Coronary artery (tissue), 2 donors: Measurements from ENCODE around the gene TDRD12.

ENCODE experiments used
- DNase-seq: peaks from one replicate; pipeline ENCODE4 v3.0.0-alpha.2; 2017; ENCODE audit warnings: low spot score
- H3K27ac ChIP-seq, 2 donors: fragments of 200-600 bp; sonication (generic); one replicate each; pipeline ENCODE4 v1.5.1; 2016 to 2019
- H3K4me3 ChIP-seq: fragments of 200-600 bp; sonication (generic); 2 replicates; pipeline ENCODE4 v1.5.1; 2016; ENCODE audit warnings: mild to moderate bottlenecking, moderate library complexity
- TF ChIP-seq, protein P1 (sequence below): fragments of 200-600 bp; sonication (generic); IDR thresholded peaks from one replicate; pipeline ENCODE4 v1.5.1; 2019; ENCODE audit warnings: antibody characterized with exemption

TDRD12 gene

DNA sequence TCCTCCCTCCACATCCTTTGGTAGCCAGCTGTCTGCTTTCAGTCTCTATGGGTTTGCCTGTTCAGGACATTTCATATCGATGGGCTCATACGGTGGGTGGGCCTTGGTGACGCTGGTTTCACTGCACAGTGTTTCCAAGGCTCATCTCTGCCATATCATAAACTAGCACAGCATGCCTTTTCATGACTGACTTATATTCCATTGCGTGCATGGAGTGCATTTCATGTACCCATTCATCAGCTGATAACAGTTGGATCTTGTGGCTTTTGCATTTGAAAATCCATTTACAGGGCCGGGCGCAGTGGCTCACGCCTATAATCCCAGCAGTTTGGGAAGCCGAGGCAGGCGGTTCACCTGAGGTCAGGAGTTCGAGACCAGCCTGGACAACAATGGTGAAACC lies 69.9 kb downstream of the TDRD12 start:
- Histone ChIP-seq H3K4me3 (no peak overlapping the region), H3K27ac (no peak overlapping the region)
- DNase-seq = no peak
- TF ChIP-seq, protein P1, sequence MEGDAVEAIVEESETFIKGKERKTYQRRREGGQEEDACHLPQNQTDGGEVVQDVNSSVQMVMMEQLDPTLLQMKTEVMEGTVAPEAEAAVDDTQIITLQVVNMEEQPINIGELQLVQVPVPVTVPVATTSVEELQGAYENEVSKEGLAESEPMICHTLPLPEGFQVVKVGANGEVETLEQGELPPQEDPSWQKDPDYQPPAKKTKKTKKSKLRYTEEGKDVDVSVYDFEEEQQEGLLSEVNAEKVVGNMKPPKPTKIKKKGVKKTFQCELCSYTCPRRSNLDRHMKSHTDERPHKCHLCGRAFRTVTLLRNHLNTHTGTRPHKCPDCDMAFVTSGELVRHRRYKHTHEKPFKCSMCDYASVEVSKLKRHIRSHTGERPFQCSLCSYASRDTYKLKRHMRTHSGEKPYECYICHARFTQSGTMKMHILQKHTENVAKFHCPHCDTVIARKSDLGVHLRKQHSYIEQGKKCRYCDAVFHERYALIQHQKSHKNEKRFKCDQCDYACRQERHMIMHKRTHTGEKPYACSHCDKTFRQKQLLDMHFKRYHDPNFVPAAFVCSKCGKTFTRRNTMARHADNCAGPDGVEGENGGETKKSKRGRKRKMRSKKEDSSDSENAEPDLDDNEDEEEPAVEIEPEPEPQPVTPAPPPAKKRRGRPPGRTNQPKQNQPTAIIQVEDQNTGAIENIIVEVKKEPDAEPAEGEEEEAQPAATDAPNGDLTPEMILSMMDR = no peak

DNA sequence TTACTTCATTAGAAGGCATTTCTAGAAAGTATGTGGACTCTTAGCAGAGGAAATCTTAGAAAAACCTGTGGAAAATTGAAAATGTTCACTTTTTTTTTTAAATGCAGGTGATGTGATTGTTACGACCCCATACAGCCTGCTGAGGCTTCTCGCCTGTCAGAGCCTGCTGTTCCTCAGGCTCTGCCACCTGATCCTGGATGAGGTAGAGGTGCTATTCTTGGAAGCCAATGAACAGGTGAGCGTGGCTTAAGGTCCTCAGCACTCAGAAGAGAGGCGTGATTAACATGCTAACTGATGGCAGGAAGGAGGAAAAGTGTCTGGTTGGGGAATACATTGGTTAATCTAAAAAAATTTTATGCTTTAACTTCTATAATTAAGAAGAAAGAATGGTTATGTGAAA lies 78.6 kb downstream of the TDRD12 start:
- no peak overlapping the region for H3K4me3 ChIP-seq
- H3K27ac ChIP-seq = no peak overlapping the region
- DNase-seq = no peak
- TF ChIP-seq, protein P1 = no peak

DNA sequence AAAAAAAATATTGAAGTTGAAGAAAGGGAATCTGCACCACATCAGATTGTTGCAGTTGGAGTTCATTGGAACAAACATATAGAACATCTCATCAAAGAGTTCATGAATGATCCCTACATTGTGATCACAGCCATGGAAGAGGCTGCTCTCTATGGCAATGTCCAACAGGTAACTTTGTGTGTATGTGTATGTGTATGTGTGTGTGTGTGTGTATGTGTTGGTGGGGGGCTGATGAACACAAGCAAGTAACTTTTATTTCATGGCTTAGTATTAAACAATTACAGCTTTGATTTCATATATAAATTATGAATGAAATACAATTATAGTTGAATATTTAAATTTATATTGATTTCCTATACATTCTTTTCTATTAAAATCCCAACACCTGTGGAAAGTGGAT lies 80.6 kb downstream of the TDRD12 start:
- Histone ChIP-seq H3K4me3 (no peak overlapping the region), H3K27ac (no peak overlapping the region)
- DNase-seq = no peak
- TF ChIP-seq, protein P1 = no peak

DNA sequence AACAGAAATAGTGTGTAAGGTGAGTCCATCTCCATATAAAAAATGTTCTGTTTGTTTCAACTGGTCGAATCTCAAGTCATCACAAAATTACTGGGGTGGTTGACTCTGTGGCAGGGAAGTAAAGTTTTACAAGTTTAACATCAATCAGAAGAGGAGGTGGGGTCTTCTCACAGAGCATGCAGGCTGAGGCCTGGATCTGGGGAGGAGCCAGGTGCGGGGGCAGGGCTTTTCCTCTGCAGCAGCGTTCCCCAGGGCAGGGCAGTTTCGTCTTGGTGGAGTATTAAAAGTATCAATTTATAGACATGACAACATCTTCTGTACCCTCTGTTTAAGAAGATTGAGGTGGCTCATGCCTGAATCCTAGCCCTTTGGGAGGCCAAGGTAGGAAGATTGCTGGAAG lies 81.2 kb downstream of the TDRD12 start:
- peak; percentile 16 for DNase-seq
- TF ChIP-seq, protein P1 = no peak
- Histone ChIP-seq H3K27ac (no peak overlapping the region), H3K4me3 (no peak overlapping the region)

DNA sequence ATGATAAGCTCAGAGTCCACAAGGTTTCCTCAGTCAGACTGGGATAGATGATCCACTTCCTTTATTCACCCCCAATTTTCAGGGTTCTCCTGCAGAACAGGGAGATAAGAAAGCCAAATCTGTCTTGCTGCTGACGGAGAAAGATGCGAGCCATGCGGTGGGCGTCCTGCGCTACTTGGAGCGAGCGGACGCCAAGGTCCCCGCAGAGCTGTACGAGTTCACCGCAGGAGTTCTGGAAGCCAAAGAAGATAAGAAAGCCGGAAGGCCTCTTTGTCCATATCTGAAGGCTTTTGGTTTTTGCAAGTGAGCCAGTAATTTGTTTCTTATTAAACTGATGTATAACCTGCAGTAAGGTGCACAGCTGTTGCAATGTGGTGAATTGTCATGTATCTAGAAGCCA lies 83.3 kb downstream of the TDRD12 start:
- H3K4me3 ChIP-seq = no peak overlapping the region
- H3K27ac ChIP-seq = no peak overlapping the region
- TF ChIP-seq, protein P1 = no peak
- DNase-seq = no peak

DNA sequence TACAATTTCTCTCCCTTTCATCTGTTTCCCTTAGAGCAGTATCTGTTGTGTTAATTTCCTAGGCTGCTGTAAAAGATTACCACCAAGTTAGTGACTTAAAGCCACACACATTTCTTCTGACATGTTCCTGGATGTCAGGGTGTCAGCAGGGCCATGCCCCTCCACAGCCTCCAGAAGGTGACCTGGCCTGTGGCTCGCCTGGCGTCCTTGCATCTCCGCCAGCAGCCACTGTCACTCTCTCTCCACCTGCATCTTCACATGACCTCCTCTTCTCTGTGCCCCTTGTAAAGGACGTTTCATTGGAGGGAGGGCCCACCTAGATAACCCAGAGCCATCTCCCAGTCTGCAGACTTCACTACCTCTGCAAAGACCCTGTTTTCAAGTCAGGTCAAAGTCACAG lies 88.7 kb downstream of the TDRD12 start:
- Histone ChIP-seq H3K4me3 (no peak overlapping the region), H3K27ac (no peak overlapping the region)
- peak; percentile 52 for DNase-seq
- TF ChIP-seq, protein P1 = no peak

DNA sequence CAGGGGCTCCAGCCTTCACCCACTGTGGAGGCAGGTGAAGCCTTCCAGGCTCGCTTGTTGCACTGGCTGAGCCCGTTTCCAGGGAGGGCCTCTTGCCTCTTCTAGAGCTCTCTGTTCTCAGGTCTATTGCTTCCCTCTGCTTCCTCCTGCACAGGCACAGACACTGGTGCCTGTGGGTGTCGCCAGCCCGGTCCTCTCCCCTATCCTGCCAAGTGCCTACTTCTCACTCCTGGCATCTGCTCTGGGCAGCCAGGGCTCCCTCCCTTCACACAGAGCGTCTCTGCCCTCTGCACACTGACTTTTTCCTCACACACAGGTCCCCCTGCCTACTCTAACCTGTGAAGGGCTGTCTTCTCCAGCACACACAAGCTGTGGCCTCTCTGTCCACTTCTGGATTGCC lies 89.7 kb downstream of the TDRD12 start:
- peak; percentile 47 for DNase-seq
- H3K4me3 ChIP-seq = no peak overlapping the region
- H3K27ac ChIP-seq = no peak overlapping the region
- TF ChIP-seq, protein P1 = no peak
